D721Med (cell line): ENCODE data around the gene CNTF.

Experiments used
- DNase-seq: peaks from one replicate; pipeline ENCODE4 v3.0.0; 2011; ENCODE audit warnings: low spot score; ENCODE audit not compliant: insufficient read length
- FAIRE-seq: peaks from 2 replicates; lab custom pipeline; 2011; peaks lifted over from hg19 to GRCh38; lab: Jason Lieb, UNC
- CTCF ChIP-seq: IDR thresholded peaks from 2 replicates; pipeline ENCODE4 v1.5.1; 2012; ENCODE audit warnings: mild to moderate bottlenecking, control low read depth; ENCODE audit not compliant: insufficient read depth; ENCODE audit errors: missing control alignments

CNTF gene

GRCh38 chr11:58632510-58632909 is 10.0 kb downstream of the CNTF start:
- TF ChIP-seq CTCF: no peak
- FAIRE-seq (no peak), DNase-seq (no peak)

- no peak for FAIRE-seq
Observed at GRCh38 chr11:58636587-58636986, 14.1 kb downstream of the CNTF start.

GRCh38 chr11:58637371-58637770 is 14.9 kb downstream of the CNTF start:
- DNase-seq (no peak), FAIRE-seq (no peak)

More at GRCh38 chr11:58636587-58636986, 14.1 kb downstream of the CNTF start:
- TF ChIP-seq CTCF: no peak
- DNase-seq: no peak

GRCh38 chr11:58639103-58639502 is 16.6 kb downstream of the CNTF start:
- no peak for FAIRE-seq
- no peak for TF ChIP-seq CTCF
- no peak for DNase-seq

More at GRCh38 chr11:58637371-58637770, 14.9 kb downstream of the CNTF start:
- TF ChIP-seq CTCF: no peak

- FAIRE-seq: no peak
- TF ChIP-seq CTCF: no peak
Observed at GRCh38 chr11:58639669-58640068, 17.2 kb downstream of the CNTF start.

GRCh38 chr11:58640386-58641023 is 18.0 kb downstream of the CNTF start:
- no peak for TF ChIP-seq CTCF
- no peak for FAIRE-seq
- no peak for DNase-seq

More at GRCh38 chr11:58639669-58640068, 17.2 kb downstream of the CNTF start:
- DNase-seq: no peak

- FAIRE-seq (no peak), DNase-seq (no peak)
- no peak for TF ChIP-seq CTCF
Observed at GRCh38 chr11:58641341-58641740, 18.9 kb downstream of the CNTF start.
